ENCODE measurements around the gene LNX1. TPM values are rescaled to one million over a fixed set of nuclear protein-coding genes. Genes with fewer than 3 reads are reported as not detected.

The LNX1 gene
- total and polyA plus RNA-seq, 2 of the 8 experiments (the other 6 are each of a cell fraction or from before 2014, with no cell fraction given): 2.7 to 3.8 TPM

DNA sequence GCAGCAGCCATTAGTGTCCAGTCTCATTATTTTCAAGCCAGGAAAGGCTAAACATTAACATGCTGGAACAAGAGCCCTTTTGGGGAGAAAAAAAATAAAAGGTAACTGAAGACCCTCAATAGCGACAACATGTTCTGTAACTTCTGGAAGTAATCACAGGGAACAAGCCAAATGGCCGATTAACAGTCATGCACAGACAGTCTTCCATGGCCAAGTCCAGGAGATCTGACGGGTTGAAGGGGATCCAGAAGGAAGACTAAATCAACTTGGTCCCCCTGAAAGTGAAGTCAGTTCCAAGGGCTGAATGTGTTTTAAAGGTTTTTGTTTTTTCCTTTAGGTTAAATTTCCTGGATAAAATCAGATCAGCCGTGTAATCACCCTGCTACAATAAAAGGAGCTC, 52.5 kb downstream of the LNX1 start:
- Histone ChIP-seq H3K27me3 (replicated peaks in 1 of 4; ENCODE audit: control insufficient read depth in 3 of 4, extremely low read depth in 1 of 4, insufficient read depth in 3 of 4, low read length in 3 of 4) (peaks cover 0 to 5% (median 3%) of the 10 kb centered on the region in 4 experiments; a peak in 4 of 7 replicates), H3K4me3 (ENCODE audit: extremely low read depth in 1 of 4, insufficient read depth in 2 of 4, low read depth in 3 of 4, low read length in 4 of 4) (no peak overlapping the region), H3K79me2 (ENCODE audit: control insufficient read depth in 1 of 2, insufficient read depth in 2 of 2, low read length in 2 of 2) (no peaks in the 10 kb centered on the region), H4K8ac (ENCODE audit: extremely low read depth, insufficient read depth, low read length) (no peak overlapping the region), H3K9ac (replicated peaks in 1 of 4; ENCODE audit: extremely low read depth in 1 of 4, low read depth in 3 of 4, low read length in 3 of 4) (no peak overlapping the region), H2BK15ac (ENCODE audit: low read length) (no peak overlapping the region), H3K79me1 (ENCODE audit: low read depth, low read length) (no peaks in the 10 kb centered on the region), H2BK120ac (replicated peaks; ENCODE audit: low read depth, low read length) (no peak overlapping the region), H2BK20ac (ENCODE audit: low read length) (no peak overlapping the region), H2BK5ac (ENCODE audit: low read depth, low read length) (no peak overlapping the region), H2AK5ac (ENCODE audit: low read depth, low read length) (no peak overlapping the region), H3K9me3 (ENCODE audit: insufficient read depth in 2 of 2, low read depth in 1 of 2, low read length in 1 of 2) (no peaks in the 10 kb centered on the region), H3K27ac (ENCODE audit: low read depth, low read length) (no peak overlapping the region), H3K4me2 (ENCODE audit: insufficient read depth in 1 of 2, low read depth in 2 of 2, low read length in 2 of 2) (no peak overlapping the region), H3K18ac (ENCODE audit: extremely low read depth, low read length) (no peak overlapping the region), H3K4me1 (replicated peaks in 1 of 4; ENCODE audit: control insufficient read depth in 3 of 4, insufficient read depth in 4 of 4, low read length in 3 of 4) (no peaks in the 10 kb centered on the region), H4K5ac (ENCODE audit: insufficient read length, low read depth, low read length) (no peak overlapping the region), H3K14ac (ENCODE audit: insufficient read length) (no peak overlapping the region), H4K91ac (replicated peaks; ENCODE audit: insufficient read length, low read length) (no peak overlapping the region), H3K4ac (replicated peaks; ENCODE audit: insufficient read length, low read depth, low read length) (no peak overlapping the region), H3K23ac (ENCODE audit: insufficient read length) (no peak overlapping the region), H3K56ac (replicated peaks; ENCODE audit: insufficient read length, low read depth, low read length) (no peak overlapping the region), H4K20me1 (replicated peaks in 1 of 2; ENCODE audit: control insufficient read depth in 1 of 2, insufficient read depth in 2 of 2, low read length in 2 of 2) (no peaks in the 10 kb centered on the region), H3K23me2 (ENCODE audit: low read depth, low read length) (no peaks in the 10 kb centered on the region), H2AFZ (ENCODE audit: low read length) (no peak overlapping the region), H3K36me3 (ENCODE audit: control insufficient read depth in 2 of 4, insufficient read depth in 4 of 4, low read length in 3 of 4) (no peaks in the 10 kb centered on the region), H2BK12ac (ENCODE audit: low read depth, low read length) (no peak overlapping the region)
- 82% methylated on average over 4 of the region's 4 CpGs; no CpG with 5 or more reads in 1 of the 2 experiments for WGBS, 2 experiments (ENCODE audit: extremely low coverage in 1 of 2, insufficient coverage in 1 of 2, insufficient read length in 1 of 2, insufficient replicate concordance in 2 of 2, low coverage in 1 of 2, low lambda C conversion rate in 2 of 2, missing lambda C conversion rate in 1 of 2)
- CTCF ChIA-PET (ENCODE audit: partially characterized antibody): interaction anchor here (0.6 to 1.1 kb wide), 3 partner anchors 20 to 647 kb away, joined by 3 read pairs; no protein-coding TSS in a partner anchor
- POLR2A ChIA-PET (ENCODE audit: partially characterized antibody): no interaction called here
- FAIRE-seq (no peak), DNase-seq (ENCODE audit: low read depth in 1 of 2, low spot score in 2 of 2) (no peak)
- TF ChIP-seq, protein P1, sequence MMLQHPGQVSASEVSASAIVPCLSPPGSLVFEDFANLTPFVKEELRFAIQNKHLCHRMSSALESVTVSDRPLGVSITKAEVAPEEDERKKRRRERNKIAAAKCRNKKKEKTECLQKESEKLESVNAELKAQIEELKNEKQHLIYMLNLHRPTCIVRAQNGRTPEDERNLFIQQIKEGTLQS (IDR thresholded peaks at IDR 0.05; ENCODE audit: insufficient read depth, low read depth, low read length): no peak
- TF ChIP-seq TAF1 (IDR thresholded peaks at IDR 0.05; ENCODE audit: low read depth, low read length) (no peak), SIRT6 (IDR thresholded peaks at IDR 0.05; ENCODE audit: low read length) (no peak), GABPA (IDR thresholded peaks at IDR 0.05; ENCODE audit: borderline replicate concordance, insufficient read depth, low read length) (no peak), SP4 (IDR thresholded peaks at IDR 0.05; ENCODE audit: low read length) (no peak), CHD1 (IDR thresholded peaks at IDR 0.05; ENCODE audit: low read depth, low read length) (no peak), CHD2 (IDR thresholded peaks at IDR 0.05; ENCODE audit: low read length) (no peak), TBP (IDR thresholded peaks at IDR 0.05; ENCODE audit: low read depth, low read length) (no peak), POU5F1 (IDR thresholded peaks at IDR 0.05; ENCODE audit: low read depth, low read length) (no peak), CBX5 (IDR thresholded peaks at IDR 0.05; ENCODE audit: low read depth, low read length) (no peak), CREB1 (IDR thresholded peaks at IDR 0.05) (no peak)
- TF ChIP-seq, protein P2, sequence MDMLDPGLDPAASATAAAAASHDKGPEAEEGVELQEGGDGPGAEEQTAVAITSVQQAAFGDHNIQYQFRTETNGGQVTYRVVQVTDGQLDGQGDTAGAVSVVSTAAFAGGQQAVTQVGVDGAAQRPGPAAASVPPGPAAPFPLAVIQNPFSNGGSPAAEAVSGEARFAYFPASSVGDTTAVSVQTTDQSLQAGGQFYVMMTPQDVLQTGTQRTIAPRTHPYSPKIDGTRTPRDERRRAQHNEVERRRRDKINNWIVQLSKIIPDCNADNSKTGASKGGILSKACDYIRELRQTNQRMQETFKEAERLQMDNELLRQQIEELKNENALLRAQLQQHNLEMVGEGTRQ (IDR thresholded peaks at IDR 0.05; ENCODE audit: low read length): no peak

Data from H1 (cell line).